CD8-positive, alpha-beta memory T cell (primary cell): ENCODE results near the gene SEC63. TPM values are rescaled to one million over a fixed set of nuclear protein-coding genes. Genes with fewer than 3 reads are reported as not detected.
"Not testable (repeated sequence)": the region's sequence is repeated elsewhere in the genome, so short reads cannot be mapped to it uniquely, and the experiment has no call there.

Source experiments
- CTCF ChIA-PET: fragments of 350-600 bp; sonication (Branson Sonifier 250); formaldehyde crosslinking; loops from one replicate; lab custom pipeline; 2021; ENCODE audit warnings: antibody characterized with exemption; lab: Charles Lee
- POLR2A ChIA-PET: fragments of 350-600 bp; sonication (Branson Sonifier 250); formaldehyde crosslinking; loops from one replicate; lab custom pipeline; 2021; ENCODE audit warnings: antibody characterized with exemption; lab: Charles Lee
- DNase-seq, 5 donors: peaks; one replicate each; pipeline versions ENCODE4 v3.0.0 to v3.0.0-alpha.2; 2020 to 2022; ENCODE audit warnings: mixed read lengths in 1 of 5
- H3K27ac ChIP-seq: one replicate; pipeline ENCODE4 v1.7.0; 2013; ENCODE audit warnings: low read depth, mild to moderate bottlenecking, low read length, moderate library complexity
- H3K27me3 ChIP-seq: 2 replicates; pipeline ENCODE4 v1.7.0; 2013; ENCODE audit warnings: low read length, mild to moderate bottlenecking; ENCODE audit not compliant: insufficient read depth, poor library complexity, severe bottlenecking
- H3K36me3 ChIP-seq: 2 replicates; pipeline ENCODE4 v1.7.0; 2013; ENCODE audit warnings: mild to moderate bottlenecking, low read length, moderate library complexity; ENCODE audit not compliant: insufficient read depth
- H3K4me1 ChIP-seq: 2 replicates; pipeline ENCODE4 v1.7.0; 2013; ENCODE audit warnings: mild to moderate bottlenecking, low read length, moderate library complexity; ENCODE audit not compliant: insufficient read depth
- H3K4me3 ChIP-seq: 2 replicates; pipeline ENCODE4 v1.7.0; 2013; ENCODE audit warnings: mild to moderate bottlenecking, low read length
- H3K9me3 ChIP-seq: 2 replicates; pipeline ENCODE4 v1.7.0; 2013; ENCODE audit warnings: mild to moderate bottlenecking, low read length
- H3K27ac Mint-ChIP-seq, 8 donors: one replicate each; pipeline ENCODE4 v1.8.0; 2020 to 2021; ENCODE audit warnings: mixed read lengths in 8 of 8, mild to moderate bottlenecking in 6 of 8, inconsistent platforms in 3 of 8, moderate library complexity in 3 of 8
- H3K27me3 Mint-ChIP-seq, 2 donors: one replicate each; pipeline ENCODE4 v1.8.0; 2020 to 2021; ENCODE audit warnings: mixed read lengths in 2 of 2, mild to moderate bottlenecking in 1 of 2, moderate library complexity in 1 of 2
- H3K36me3 Mint-ChIP-seq, 3 donors: one replicate each; pipeline ENCODE4 v1.8.0; 2020 to 2021; ENCODE audit warnings: mixed read lengths in 3 of 3, inconsistent platforms in 1 of 3, mild to moderate bottlenecking in 1 of 3
- H3K4me1 Mint-ChIP-seq, 3 donors: one replicate each; pipeline ENCODE4 v1.8.0; 2020 to 2021; ENCODE audit warnings: mixed read lengths in 3 of 3, inconsistent platforms in 1 of 3, mild to moderate bottlenecking in 1 of 3
- H3K4me3 Mint-ChIP-seq, 7 donors: one replicate each; pipeline ENCODE4 v1.8.0; 2020 to 2021; ENCODE audit warnings: mixed read lengths in 7 of 7, mild to moderate bottlenecking in 6 of 7, moderate library complexity in 4 of 7, inconsistent platforms in 2 of 7
- H3K9me3 Mint-ChIP-seq, 5 donors: one replicate each; pipeline ENCODE4 v1.8.0; 2020 to 2022; ENCODE audit warnings: mixed read lengths in 5 of 5, mild to moderate bottlenecking in 3 of 5, moderate library complexity in 2 of 5, inconsistent platforms in 1 of 5
- polyA plus RNA-seq: library from polyadenylated mRNA; unstranded; fragments of 300-500 nt; fragmentation: Illumina TruSeq; gene quantifications from one replicate; pipeline ENCODE4 v1.2.3, GENCODE V29; 2021
- total RNA-seq, 2 experiments: library from RNA; stranded (reverse); gene quantifications; one replicate each; pipeline ENCODE4 v1.2.3, GENCODE V29; 2021

SEC63 gene
- total and polyA plus RNA-seq, 3 experiments from 2014 or later = 36.4 to 85.1 (median 75.0) TPM

GRCh38 chr6:107991772-107992550 is 34.0 kb upstream of the SEC63 start:
- no peak overlapping the region for H3K4me3 Mint-ChIP-seq
- peaks cover 3 to 6% of the 10 kb centered on the region in 2 donors for H3K27me3 Mint-ChIP-seq
- no peaks in the 10 kb centered on the region for H3K36me3 Mint-ChIP-seq
- ChIA-PET CTCF (interaction anchor here (1.2 kb wide), 1 partner anchor 644 kb away, joined by 4 read pairs; no protein-coding TSS in a partner anchor), POLR2A (no interaction called here)
- peaks cover 0 to 8% (median 5%) of the 10 kb centered on the region in 3 donors for H3K4me1 Mint-ChIP-seq
- no peak for DNase-seq
- Histone ChIP-seq H3K4me1 (no peaks in the 10 kb centered on the region), H3K36me3 (no peaks in the 10 kb centered on the region), H3K9me3 (no peaks in the 10 kb centered on the region), H3K27me3 (no peaks in the 10 kb centered on the region), H3K4me3 (no peak overlapping the region), H3K27ac (no peak overlapping the region)
- H3K27ac Mint-ChIP-seq = no peak overlapping the region
- H3K9me3 Mint-ChIP-seq = no peaks in the 10 kb centered on the region

GRCh38 chr6:107991061-107991460 is 33.1 kb upstream of the SEC63 start:
- Mint-ChIP-seq H3K27ac (no peak overlapping the region), H3K9me3 (no peaks in the 10 kb centered on the region), H3K36me3 (no peaks in the 10 kb centered on the region), H3K4me1 (peaks cover 0 to 8% (median 5%) of the 10 kb centered on the region in 3 donors), H3K27me3 (peaks cover 3 to 6% of the 10 kb centered on the region in 2 donors), H3K4me3 (peak overlapping the region in 4 of 7 donors; percentile 8 to 44 (median 32))
- H3K27me3 ChIP-seq = no peaks in the 10 kb centered on the region
- no peaks in the 10 kb centered on the region for H3K36me3 ChIP-seq
- POLR2A ChIA-PET = no interaction called here
- no peaks in the 10 kb centered on the region for H3K4me1 ChIP-seq
- H3K9me3 ChIP-seq = no peaks in the 10 kb centered on the region
- no peak overlapping the region for H3K4me3 ChIP-seq
- CTCF ChIA-PET = interaction anchor here (1.2 to 2.0 kb wide), 2 partner anchors 11 to 644 kb away, joined by 4 to 9 read pairs; no protein-coding TSS in a partner anchor
- no peak overlapping the region for H3K27ac ChIP-seq
- no peak for DNase-seq

GRCh38 chr6:107990587-107990986 is 32.6 kb upstream of the SEC63 start:
- H3K36me3 ChIP-seq, H3K27me3 Mint-ChIP-seq, DNase-seq, H3K4me3 ChIP-seq, POLR2A ChIA-PET, H3K9me3 ChIP-seq, H3K9me3 Mint-ChIP-seq, H3K4me1 ChIP-seq, H3K4me1 Mint-ChIP-seq, H3K4me3 Mint-ChIP-seq, H3K27me3 ChIP-seq, H3K27ac Mint-ChIP-seq, H3K36me3 Mint-ChIP-seq, H3K27ac ChIP-seq: not testable (repeated sequence)
- CTCF ChIA-PET = interaction anchor here (2.0 kb wide), 1 partner anchor 10 kb away, joined by 9 read pairs; no protein-coding TSS in a partner anchor

- no peak overlapping the region for H3K4me3 Mint-ChIP-seq
- Histone ChIP-seq H3K27me3 (no peaks in the 10 kb centered on the region), H3K4me1 (no peaks in the 10 kb centered on the region), H3K27ac (no peak overlapping the region), H3K9me3 (no peaks in the 10 kb centered on the region), H3K36me3 (no peaks in the 10 kb centered on the region), H3K4me3 (no peak overlapping the region)
- peaks cover 0 to 8% (median 5%) of the 10 kb centered on the region in 3 donors for H3K4me1 Mint-ChIP-seq
- H3K27me3 Mint-ChIP-seq = peaks cover 3 to 7% of the 10 kb centered on the region in 2 donors
- ChIA-PET CTCF (interaction anchor here (2.0 kb wide), 1 partner anchor 9 kb away, joined by 9 read pairs; no protein-coding TSS in a partner anchor), POLR2A (no interaction called here)
- H3K36me3 Mint-ChIP-seq = no peaks in the 10 kb centered on the region
- DNase-seq = no peak
- no peak overlapping the region for H3K27ac Mint-ChIP-seq
- no peaks in the 10 kb centered on the region for H3K9me3 Mint-ChIP-seq
These were observed 31.4 kb upstream of the SEC63 start for GRCh38 chr6:107989166-107990094.

GRCh38 chr6:107988570-107988969 is 30.6 kb upstream of the SEC63 start:
- ChIA-PET POLR2A (no interaction called here), CTCF (no interaction called here)
- no peaks in the 10 kb centered on the region for H3K36me3 Mint-ChIP-seq
- peaks cover 0 to 8% (median 5%) of the 10 kb centered on the region in 3 donors for H3K4me1 Mint-ChIP-seq
- Histone ChIP-seq H3K9me3 (no peaks in the 10 kb centered on the region), H3K27me3 (no peaks in the 10 kb centered on the region), H3K27ac (no peak overlapping the region), H3K4me3 (no peak overlapping the region), H3K36me3 (no peaks in the 10 kb centered on the region), H3K4me1 (no peaks in the 10 kb centered on the region)
- peaks cover 3 to 8% of the 10 kb centered on the region in 2 donors for H3K27me3 Mint-ChIP-seq
- H3K4me3 Mint-ChIP-seq = no peak overlapping the region
- H3K9me3 Mint-ChIP-seq = no peaks in the 10 kb centered on the region
- no peak overlapping the region for H3K27ac Mint-ChIP-seq
- no peak for DNase-seq

GRCh38 chr6:107987805-107988204 is 29.8 kb upstream of the SEC63 start:
- no peak overlapping the region for H3K27ac Mint-ChIP-seq
- no peaks in the 10 kb centered on the region for H3K9me3 Mint-ChIP-seq
- DNase-seq = no peak
- Histone ChIP-seq H3K27ac (no peak overlapping the region), H3K36me3 (no peaks in the 10 kb centered on the region), H3K27me3 (no peaks in the 10 kb centered on the region), H3K4me3 (no peak overlapping the region), H3K9me3 (no peaks in the 10 kb centered on the region), H3K4me1 (no peaks in the 10 kb centered on the region)
- H3K4me1 Mint-ChIP-seq = peaks cover 0 to 8% (median 5%) of the 10 kb centered on the region in 3 donors
- ChIA-PET POLR2A (no interaction called here), CTCF (interaction anchor here (1.0 kb wide), 1 partner anchor 13 kb away, joined by 3 read pairs; no protein-coding TSS in a partner anchor)
- peaks cover 2 to 8% of the 10 kb centered on the region in 2 donors for H3K27me3 Mint-ChIP-seq
- no peaks in the 10 kb centered on the region for H3K36me3 Mint-ChIP-seq
- no peak overlapping the region for H3K4me3 Mint-ChIP-seq

GRCh38 chr6:107985701-107986100 is 27.7 kb upstream of the SEC63 start:
- Histone ChIP-seq H3K36me3 (no peaks in the 10 kb centered on the region), H3K27ac (no peak overlapping the region), H3K4me1 (no peaks in the 10 kb centered on the region), H3K9me3 (no peaks in the 10 kb centered on the region), H3K27me3 (peaks cover 3% of the 10 kb centered on the region), H3K4me3 (no peak overlapping the region)
- ChIA-PET POLR2A (no interaction called here), CTCF (interaction anchor here (0.7 kb wide), 1 partner anchor 130 kb away, joined by 3 read pairs; no protein-coding TSS in a partner anchor)
- H3K4me1 Mint-ChIP-seq = peaks cover 0 to under 1% (median 0%) of the 10 kb centered on the region in 3 donors
- no peak for DNase-seq
- H3K4me3 Mint-ChIP-seq = no peak overlapping the region
- H3K36me3 Mint-ChIP-seq = no peaks in the 10 kb centered on the region
- H3K9me3 Mint-ChIP-seq = no peaks in the 10 kb centered on the region
- H3K27ac Mint-ChIP-seq = no peak overlapping the region
- H3K27me3 Mint-ChIP-seq = peaks cover 6 to 12% of the 10 kb centered on the region in 2 donors
